ENCODE measurements around the gene SPATA22. TPM values are rescaled to one million over a fixed set of nuclear protein-coding genes. Genes with fewer than 3 reads are reported as not detected.

The SPATA22 gene
- total RNA-seq, 1 donor from 2014 or later = not detected

DNA sequence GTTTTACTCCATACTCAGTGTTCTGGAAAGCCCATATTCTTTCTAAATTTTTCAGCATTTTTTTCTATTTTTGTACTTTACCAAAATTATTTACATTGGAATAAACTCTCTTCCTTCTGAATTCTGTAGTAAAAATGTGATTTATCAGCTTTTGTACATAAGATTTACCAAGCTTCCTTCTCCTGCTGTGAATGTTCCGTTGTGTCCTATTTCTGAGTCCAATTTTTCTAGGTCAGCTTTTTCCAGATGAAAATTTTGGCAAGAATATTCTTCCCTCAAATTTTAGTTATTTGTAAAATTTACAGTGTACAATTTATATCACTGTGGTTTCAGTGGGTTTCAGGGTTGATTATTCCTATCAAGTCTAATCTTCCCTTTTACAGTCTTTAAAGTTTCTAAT lies 31.7 kb upstream of the SPATA22 start:
- no peak for DNase-seq (ENCODE audit: low spot score in 2 of 2, unreplicated experiment in 2 of 2)
- Mint-ChIP-seq H3K4me1 (no peaks in the 10 kb centered on the region), H3K9me3 (peaks cover 8% of the 10 kb centered on the region), H3K36me3 (no peaks in the 10 kb centered on the region), H3K4me3 (no peak overlapping the region), H3K27me3 (ENCODE audit: low read depth) (peaks cover 3% of the 10 kb centered on the region), H3K27ac (no peak overlapping the region)
- no peak for TF ChIP-seq CTCF (IDR thresholded peaks at IDR 0.05; ENCODE audit: unreplicated experiment)

DNA sequence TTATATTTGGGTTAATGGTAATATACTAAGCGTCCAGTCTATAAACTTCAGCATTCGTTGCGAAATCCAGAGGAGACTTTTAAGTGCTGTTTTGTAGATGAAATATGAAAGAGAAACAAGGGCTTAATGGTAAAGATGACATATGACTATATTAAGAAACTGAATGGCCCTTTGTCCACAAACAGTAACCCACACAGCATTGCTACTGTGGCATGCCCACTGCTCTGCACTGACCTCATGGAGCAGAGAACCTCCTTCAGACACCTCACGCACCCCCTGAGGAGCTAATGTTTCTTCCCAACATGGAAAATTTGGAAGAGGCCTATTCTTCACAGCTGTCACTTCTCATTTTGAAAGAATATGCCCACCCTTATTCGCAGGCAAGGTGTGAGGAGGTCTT lies 30.8 kb upstream of the SPATA22 start:
- DNase-seq (ENCODE audit: low spot score in 2 of 2, unreplicated experiment in 2 of 2) = no peak
- no peak for TF ChIP-seq CTCF (IDR thresholded peaks at IDR 0.05; ENCODE audit: unreplicated experiment)
- H3K9me3 Mint-ChIP-seq = peaks cover 8% of the 10 kb centered on the region
- no peak overlapping the region for H3K4me3 Mint-ChIP-seq
- H3K27ac Mint-ChIP-seq = no peak overlapping the region
- H3K4me1 Mint-ChIP-seq = no peaks in the 10 kb centered on the region
- no peaks in the 10 kb centered on the region for H3K36me3 Mint-ChIP-seq
- H3K27me3 Mint-ChIP-seq (ENCODE audit: low read depth) = peaks cover 3% of the 10 kb centered on the region

- H3K27ac Mint-ChIP-seq = no peak overlapping the region
- H3K4me1 Mint-ChIP-seq = no peaks in the 10 kb centered on the region
- no peak for DNase-seq (ENCODE audit: low spot score in 2 of 2, unreplicated experiment in 2 of 2)
- no peaks in the 10 kb centered on the region for H3K36me3 Mint-ChIP-seq
- peaks cover 8% of the 10 kb centered on the region for H3K9me3 Mint-ChIP-seq
- H3K27me3 Mint-ChIP-seq (ENCODE audit: low read depth) = peaks cover 3% of the 10 kb centered on the region
- TF ChIP-seq CTCF (IDR thresholded peaks at IDR 0.05; ENCODE audit: unreplicated experiment) = no peak
- no peak overlapping the region for H3K4me3 Mint-ChIP-seq
Observed at GRCh38 chr17:3501344-3501743, 29.7 kb upstream of the SPATA22 start.

DNA sequence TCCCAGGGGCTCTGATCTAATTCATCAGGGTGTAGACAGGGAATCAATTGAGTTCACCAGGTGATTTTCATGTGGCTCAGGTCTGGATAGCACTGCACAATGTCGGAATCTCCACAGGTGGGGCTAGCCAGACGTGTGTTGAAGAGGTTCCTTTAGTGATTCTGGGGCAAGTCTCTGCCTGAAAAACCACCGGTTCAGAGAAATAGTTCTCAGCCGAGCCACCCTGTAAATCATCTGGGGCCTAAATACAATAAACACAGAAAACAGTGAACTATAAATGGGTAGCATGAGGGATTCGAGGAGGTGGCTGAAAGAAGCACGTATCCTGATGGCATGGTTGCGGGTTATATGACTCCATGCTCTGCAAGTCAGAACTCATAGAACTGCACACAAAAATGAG lies 25.5 kb upstream of the SPATA22 start:
- Mint-ChIP-seq H3K27me3 (ENCODE audit: low read depth) (no peaks in the 10 kb centered on the region), H3K4me1 (no peaks in the 10 kb centered on the region), H3K36me3 (no peaks in the 10 kb centered on the region), H3K9me3 (peaks cover 12% of the 10 kb centered on the region), H3K27ac (no peak overlapping the region), H3K4me3 (no peak overlapping the region)
- DNase-seq (ENCODE audit: low spot score in 2 of 2, unreplicated experiment in 2 of 2) = no peak
- TF ChIP-seq CTCF (IDR thresholded peaks at IDR 0.05; ENCODE audit: unreplicated experiment) = no peak

DNA sequence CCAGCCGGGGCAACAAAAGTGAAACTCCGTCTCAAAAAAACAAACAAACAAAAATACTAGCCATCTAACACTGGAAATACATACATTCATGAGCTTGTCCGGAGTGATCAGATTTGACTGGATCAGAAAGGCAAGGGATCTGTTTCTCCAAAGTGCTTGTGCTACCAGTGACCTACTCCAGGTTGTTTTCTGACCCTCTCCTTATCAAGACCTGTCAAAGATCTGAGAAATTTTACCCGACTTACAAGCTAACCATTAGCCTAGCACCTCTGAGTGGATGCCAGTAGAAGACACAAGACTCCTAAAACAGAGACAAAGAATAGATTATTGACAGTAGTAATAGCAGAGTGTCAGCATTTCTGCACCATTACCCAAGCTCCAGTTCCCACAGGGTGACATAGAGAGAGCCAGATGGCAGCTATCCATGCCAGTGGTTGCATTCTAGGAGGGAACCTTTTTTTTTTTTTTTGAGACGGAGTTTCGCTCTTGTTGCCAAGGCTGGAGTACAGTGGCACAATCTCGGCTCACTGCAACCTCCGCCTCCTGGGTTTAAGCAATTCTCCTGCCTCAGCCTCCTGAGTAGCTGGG lies 14.0 kb upstream of the SPATA22 start:
- Mint-ChIP-seq H3K4me1 (no peaks in the 10 kb centered on the region), H3K4me3 (no peak overlapping the region), H3K9me3 (no peaks in the 10 kb centered on the region), H3K27me3 (ENCODE audit: low read depth) (peaks cover 21% of the 10 kb centered on the region), H3K36me3 (no peaks in the 10 kb centered on the region), H3K27ac (no peak overlapping the region)
- no peak for DNase-seq (ENCODE audit: low spot score in 2 of 2, unreplicated experiment in 2 of 2)
- no peak for TF ChIP-seq CTCF (IDR thresholded peaks at IDR 0.05; ENCODE audit: unreplicated experiment)

- Mint-ChIP-seq H3K36me3 (no peaks in the 10 kb centered on the region), H3K27ac (no peak overlapping the region), H3K27me3 (ENCODE audit: low read depth) (peaks cover 22% of the 10 kb centered on the region), H3K9me3 (no peaks in the 10 kb centered on the region), H3K4me3 (no peak overlapping the region), H3K4me1 (no peaks in the 10 kb centered on the region)
- no peak for DNase-seq (ENCODE audit: low spot score in 2 of 2, unreplicated experiment in 2 of 2)
- no peak for TF ChIP-seq CTCF (IDR thresholded peaks at IDR 0.05; ENCODE audit: unreplicated experiment)
Observed at GRCh38 chr17:3482852-3483251, 11.2 kb upstream of the SPATA22 start.

All from mesothelial cell of epicardium (in vitro differentiated cells).